ENCODE measurements around the gene PADI3. TPM values are rescaled to one million over a fixed set of nuclear protein-coding genes. Genes with fewer than 3 reads are reported as not detected.

Gene PADI3
- total and polyA plus RNA-seq, 3 experiments from 2014 or later = not detected

GRCh38 chr1:17245816-17246325 lies 3.0 kb upstream of the PADI3 start:
- Mint-ChIP-seq H3K27ac (no peak overlapping the region), H3K9me3 (no peaks in the 10 kb centered on the region), H3K36me3 (no peaks in the 10 kb centered on the region), H3K27me3 (peaks cover 3 to 22% of the 10 kb centered on the region in 2 donors), H3K4me3 (no peak overlapping the region), H3K4me1 (no peaks in the 10 kb centered on the region)
- Histone ChIP-seq H3K27ac (ENCODE audit: low read depth, low read length) (no peak overlapping the region), H3K4me1 (ENCODE audit: insufficient read depth, low read length) (no peaks in the 10 kb centered on the region), H3K36me3 (ENCODE audit: insufficient read depth, low read length) (no peaks in the 10 kb centered on the region), H3K9me3 (ENCODE audit: low read length) (no peaks in the 10 kb centered on the region), H3K27me3 (ENCODE audit: insufficient read depth, low read length, poor library complexity, severe bottlenecking) (no peaks in the 10 kb centered on the region), H3K4me3 (ENCODE audit: low read length) (no peak overlapping the region)
- POLR2A ChIA-PET = no interaction called here
- no peak for DNase-seq
- CTCF ChIA-PET = interaction anchor here (1.0 to 2.1 kb wide), 2 partner anchors 8 to 123 kb away, joined by 3 to 8 read pairs; no protein-coding TSS in a partner anchor

GRCh38 chr1:17246971-17247370 lies 1.9 kb upstream of the PADI3 start:
- Histone ChIP-seq H3K4me3 (ENCODE audit: low read length) (no peak overlapping the region), H3K36me3 (ENCODE audit: insufficient read depth, low read length) (no peaks in the 10 kb centered on the region), H3K9me3 (ENCODE audit: low read length) (no peaks in the 10 kb centered on the region), H3K4me1 (ENCODE audit: insufficient read depth, low read length) (no peaks in the 10 kb centered on the region), H3K27ac (ENCODE audit: low read depth, low read length) (no peak overlapping the region), H3K27me3 (ENCODE audit: insufficient read depth, low read length, poor library complexity, severe bottlenecking) (no peaks in the 10 kb centered on the region)
- no peak for DNase-seq
- Mint-ChIP-seq H3K4me3 (no peak overlapping the region), H3K36me3 (no peaks in the 10 kb centered on the region), H3K9me3 (no peaks in the 10 kb centered on the region), H3K4me1 (no peaks in the 10 kb centered on the region), H3K27ac (peak overlapping the region in 1 of 8 donors; percentile 70), H3K27me3 (peaks cover 1 to 24% of the 10 kb centered on the region in 2 donors)
- POLR2A ChIA-PET = no interaction called here
- CTCF ChIA-PET = interaction anchor here (1.0 to 2.1 kb wide), 2 partner anchors 9 to 124 kb away, joined by 3 to 8 read pairs; no protein-coding TSS in a partner anchor

GRCh38 chr1:17250601-17251000 lies 1.7 kb downstream of the PADI3 start:
- H3K4me1 Mint-ChIP-seq = no peaks in the 10 kb centered on the region
- Histone ChIP-seq H3K27ac (ENCODE audit: low read depth, low read length) (no peak overlapping the region), H3K4me1 (ENCODE audit: insufficient read depth, low read length) (no peaks in the 10 kb centered on the region), H3K36me3 (ENCODE audit: insufficient read depth, low read length) (no peaks in the 10 kb centered on the region), H3K27me3 (ENCODE audit: insufficient read depth, low read length, poor library complexity, severe bottlenecking) (no peaks in the 10 kb centered on the region), H3K4me3 (ENCODE audit: low read length) (no peak overlapping the region), H3K9me3 (ENCODE audit: low read length) (no peaks in the 10 kb centered on the region)
- no peaks in the 10 kb centered on the region for H3K9me3 Mint-ChIP-seq
- peaks cover 5 to 25% of the 10 kb centered on the region in 2 donors for H3K27me3 Mint-ChIP-seq
- H3K4me3 Mint-ChIP-seq = no peak overlapping the region
- POLR2A ChIA-PET = no interaction called here
- CTCF ChIA-PET = no interaction called here
- no peak overlapping the region for H3K27ac Mint-ChIP-seq
- DNase-seq = no peak
- H3K36me3 Mint-ChIP-seq = no peaks in the 10 kb centered on the region

GRCh38 chr1:17251246-17251645 lies 2.3 kb downstream of the PADI3 start:
- ChIA-PET POLR2A (no interaction called here), CTCF (no interaction called here)
- Mint-ChIP-seq H3K27ac (no peak overlapping the region), H3K27me3 (peaks cover 5 to 31% of the 10 kb centered on the region in 2 donors), H3K4me1 (no peaks in the 10 kb centered on the region), H3K9me3 (no peaks in the 10 kb centered on the region), H3K36me3 (peaks cover 0 to 2% (median 0%) of the 10 kb centered on the region in 3 donors), H3K4me3 (no peak overlapping the region)
- DNase-seq = no peak
- H3K9me3 ChIP-seq (ENCODE audit: low read length) = no peaks in the 10 kb centered on the region
- H3K4me3 ChIP-seq (ENCODE audit: low read length) = no peak overlapping the region
- H3K27me3 ChIP-seq (ENCODE audit: insufficient read depth, low read length, poor library complexity, severe bottlenecking) = no peaks in the 10 kb centered on the region
- H3K4me1 ChIP-seq (ENCODE audit: insufficient read depth, low read length) = no peaks in the 10 kb centered on the region
- H3K27ac ChIP-seq (ENCODE audit: low read depth, low read length) = no peak overlapping the region
- H3K36me3 ChIP-seq (ENCODE audit: insufficient read depth, low read length) = no peaks in the 10 kb centered on the region

DNA sequence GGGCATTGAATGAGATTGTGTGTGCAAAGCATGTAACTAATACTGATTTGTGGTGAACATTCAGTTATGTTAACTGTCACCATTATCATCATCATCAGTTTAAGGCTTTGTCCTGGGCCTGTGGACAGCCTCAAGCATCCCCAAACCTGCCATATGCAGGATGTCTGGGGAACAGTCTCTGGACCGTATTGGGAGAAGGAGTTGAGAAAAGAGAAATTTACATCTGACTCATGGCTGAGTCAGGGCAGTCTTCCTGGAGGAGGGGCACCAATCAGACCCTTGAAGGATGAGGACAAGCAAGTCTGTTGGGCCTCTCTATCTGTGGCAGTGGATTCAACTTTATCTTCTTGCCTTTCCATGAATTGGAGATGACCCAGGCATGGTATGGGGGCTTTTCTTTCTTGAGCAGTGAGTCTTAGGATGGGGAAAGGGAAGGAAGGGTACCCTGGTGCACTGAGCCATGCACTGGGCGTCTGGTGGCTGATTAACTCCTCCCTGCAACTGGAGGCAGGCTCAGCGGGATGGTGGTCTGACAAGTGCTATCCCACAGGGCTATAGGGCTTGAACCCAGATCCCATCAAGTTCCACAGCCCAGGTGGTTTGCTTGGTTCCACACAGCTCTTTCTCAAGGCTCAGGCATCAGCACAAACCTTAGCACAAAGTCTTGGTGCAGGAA lies 2.9 kb downstream of the PADI3 start:
- H3K4me1 Mint-ChIP-seq = no peaks in the 10 kb centered on the region
- no peak overlapping the region for H3K4me3 Mint-ChIP-seq
- ChIA-PET POLR2A (no interaction called here), CTCF (no interaction called here)
- peaks cover 5 to 28% of the 10 kb centered on the region in 2 donors for H3K27me3 Mint-ChIP-seq
- no peak for DNase-seq
- H3K9me3 ChIP-seq (ENCODE audit: low read length) = no peaks in the 10 kb centered on the region
- H3K4me3 ChIP-seq (ENCODE audit: low read length) = no peak overlapping the region
- H3K36me3 Mint-ChIP-seq = peaks cover 0 to 2% (median 0%) of the 10 kb centered on the region in 3 donors
- H3K4me1 ChIP-seq (ENCODE audit: insufficient read depth, low read length) = no peaks in the 10 kb centered on the region
- H3K36me3 ChIP-seq (ENCODE audit: insufficient read depth, low read length) = no peaks in the 10 kb centered on the region
- no peak overlapping the region for H3K27ac Mint-ChIP-seq
- H3K27ac ChIP-seq (ENCODE audit: low read depth, low read length) = no peak overlapping the region
- no peaks in the 10 kb centered on the region for H3K27me3 ChIP-seq (ENCODE audit: insufficient read depth, low read length, poor library complexity, severe bottlenecking)
- no peaks in the 10 kb centered on the region for H3K9me3 Mint-ChIP-seq

DNA sequence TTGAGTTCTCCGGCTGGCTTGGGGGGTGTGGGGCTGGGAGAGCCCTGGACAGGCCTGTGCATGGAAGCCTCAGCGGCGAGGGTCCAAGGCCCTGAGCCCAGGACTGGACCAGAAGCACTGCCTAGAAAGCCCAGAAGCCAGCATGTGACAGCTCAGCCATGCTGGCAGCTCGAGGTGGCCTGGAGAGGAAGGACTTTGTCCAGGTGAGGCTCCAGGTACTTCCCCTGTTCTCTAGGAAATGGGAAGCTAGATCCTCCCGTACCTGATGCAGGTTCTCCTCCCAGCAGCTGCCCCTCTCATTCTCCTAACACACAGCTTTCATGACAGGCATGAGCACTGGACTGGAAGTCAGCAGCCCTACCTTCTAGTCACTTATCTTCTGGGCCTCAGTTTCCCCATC lies 6.4 kb downstream of the PADI3 start:
- no peak for DNase-seq
- peak overlapping the region in 1 of 8 donors; percentile 43 for H3K27ac Mint-ChIP-seq

GRCh38 chr1:17258116-17258757 lies 9.3 kb downstream of the PADI3 start:
- ChIA-PET CTCF (no interaction called here), POLR2A (no interaction called here)
- no peak overlapping the region for H3K27ac ChIP-seq (ENCODE audit: low read depth, low read length)
- no peak overlapping the region for H3K4me3 ChIP-seq (ENCODE audit: low read length)
- H3K4me1 Mint-ChIP-seq = no peaks in the 10 kb centered on the region
- no peaks in the 10 kb centered on the region for H3K9me3 Mint-ChIP-seq
- H3K36me3 Mint-ChIP-seq = peaks cover 0 to 2% (median 0%) of the 10 kb centered on the region in 3 donors
- no peaks in the 10 kb centered on the region for H3K27me3 ChIP-seq (ENCODE audit: insufficient read depth, low read length, poor library complexity, severe bottlenecking)
- no peaks in the 10 kb centered on the region for H3K4me1 ChIP-seq (ENCODE audit: insufficient read depth, low read length)
- H3K4me3 Mint-ChIP-seq = no peak overlapping the region
- no peak for DNase-seq
- no peaks in the 10 kb centered on the region for H3K36me3 ChIP-seq (ENCODE audit: insufficient read depth, low read length)
- H3K27me3 Mint-ChIP-seq = peaks cover 4 to 18% of the 10 kb centered on the region in 2 donors
- H3K27ac Mint-ChIP-seq = no peak overlapping the region
- H3K9me3 ChIP-seq (ENCODE audit: low read length) = no peaks in the 10 kb centered on the region

More for the DNA sequence above, 6.4 kb downstream of the PADI3 start:
- Mint-ChIP-seq H3K27me3 (peaks cover 5 to 27% of the 10 kb centered on the region in 2 donors), H3K4me3 (no peak overlapping the region), H3K36me3 (peaks cover 0 to 2% (median 0%) of the 10 kb centered on the region in 3 donors), H3K9me3 (no peaks in the 10 kb centered on the region), H3K4me1 (no peaks in the 10 kb centered on the region)
- Histone ChIP-seq H3K36me3 (ENCODE audit: insufficient read depth, low read length) (no peaks in the 10 kb centered on the region), H3K27me3 (ENCODE audit: insufficient read depth, low read length, poor library complexity, severe bottlenecking) (no peaks in the 10 kb centered on the region), H3K4me3 (ENCODE audit: low read length) (no peak overlapping the region), H3K9me3 (ENCODE audit: low read length) (no peaks in the 10 kb centered on the region), H3K4me1 (ENCODE audit: insufficient read depth, low read length) (no peaks in the 10 kb centered on the region), H3K27ac (ENCODE audit: low read depth, low read length) (no peak overlapping the region)
- POLR2A ChIA-PET = no interaction called here
- CTCF ChIA-PET = no interaction called here

GRCh38 chr1:17258758-17259130 lies 9.8 kb downstream of the PADI3 start:
- POLR2A ChIA-PET = no interaction called here
- Mint-ChIP-seq H3K4me1 (no peaks in the 10 kb centered on the region), H3K27ac (no peak overlapping the region), H3K36me3 (peaks cover 0 to 2% (median 0%) of the 10 kb centered on the region in 3 donors), H3K4me3 (no peak overlapping the region), H3K9me3 (no peaks in the 10 kb centered on the region), H3K27me3 (peaks cover 4 to 18% of the 10 kb centered on the region in 2 donors)
- H3K4me3 ChIP-seq (ENCODE audit: low read length) = no peak overlapping the region
- CTCF ChIA-PET = no interaction called here
- no peak for DNase-seq
- no peaks in the 10 kb centered on the region for H3K4me1 ChIP-seq (ENCODE audit: insufficient read depth, low read length)
- H3K27ac ChIP-seq (ENCODE audit: low read depth, low read length) = no peak overlapping the region
- no peaks in the 10 kb centered on the region for H3K36me3 ChIP-seq (ENCODE audit: insufficient read depth, low read length)
- no peaks in the 10 kb centered on the region for H3K9me3 ChIP-seq (ENCODE audit: low read length)
- no peaks in the 10 kb centered on the region for H3K27me3 ChIP-seq (ENCODE audit: insufficient read depth, low read length, poor library complexity, severe bottlenecking)
